Fibroblast of pulmonary artery (primary cell): ENCODE results near the gene RCBTB2.

Experiments used
- DNase-seq: peaks from one replicate; pipeline ENCODE4 v3.0.0-alpha.2; 2010; ENCODE audit warnings: low read depth
- H3K4me3 ChIP-seq: replicated peaks from 2 replicates; pipeline ENCODE4 v1.5.1; 2011; ENCODE audit warnings: low read depth, mild to moderate bottlenecking, control low read depth, low read length, moderate library complexity
- CTCF ChIP-seq: IDR thresholded peaks from 2 replicates; pipeline ENCODE4 v1.5.1; 2011; ENCODE audit warnings: mild to moderate bottlenecking, control low read depth, low read length, inconsistent platforms; ENCODE audit errors: missing control alignments

The RCBTB2 gene

GRCh38 chr13:48570216-48570828, 37.4 kb upstream of the RCBTB2 start:
- TF ChIP-seq CTCF = no peak
- H3K4me3 ChIP-seq = no peak overlapping the region
- DNase-seq = no peak

- H3K4me3 ChIP-seq = no peak overlapping the region
- DNase-seq = no peak
- no peak for TF ChIP-seq CTCF
These were observed 36.3 kb upstream of the RCBTB2 start for GRCh38 chr13:48569104-48569666.

DNA sequence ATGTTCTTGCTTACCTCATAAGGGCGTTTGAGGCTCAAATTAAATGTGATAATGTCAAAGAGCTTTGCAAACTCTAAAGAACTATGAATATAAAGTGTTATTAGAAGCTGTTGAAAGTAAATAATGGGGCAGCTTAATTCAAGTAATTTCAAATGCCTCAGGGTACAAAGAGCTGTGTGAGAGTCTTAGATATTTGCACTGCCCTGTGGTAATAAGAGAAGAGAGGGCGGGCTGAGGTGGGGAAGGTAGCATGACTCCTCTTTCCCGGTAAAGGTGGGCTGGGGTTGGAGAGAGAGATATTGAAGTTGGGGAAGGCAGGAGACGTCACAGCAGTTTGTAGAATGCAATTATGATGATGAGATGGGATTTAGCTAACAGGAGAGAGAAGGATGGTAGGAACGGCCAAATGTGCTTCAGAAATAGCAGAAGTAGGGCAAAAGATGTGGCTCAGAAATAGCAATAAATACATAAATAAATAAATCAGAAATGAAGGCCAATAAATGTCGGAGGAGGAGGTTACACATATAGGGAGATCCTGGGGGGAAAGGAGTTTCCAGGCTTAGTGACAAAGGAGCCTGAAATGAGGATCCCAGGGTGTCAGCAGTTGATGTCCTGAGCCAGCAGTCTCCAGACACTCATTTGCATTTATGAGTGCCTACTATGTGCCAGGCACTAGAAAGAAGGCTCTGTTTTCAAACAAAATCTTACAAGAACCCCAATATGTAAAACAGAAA, 35.7 kb upstream of the RCBTB2 start:
- no peak overlapping the region for H3K4me3 ChIP-seq
- DNase-seq = no peak
- TF ChIP-seq CTCF = no peak

DNA sequence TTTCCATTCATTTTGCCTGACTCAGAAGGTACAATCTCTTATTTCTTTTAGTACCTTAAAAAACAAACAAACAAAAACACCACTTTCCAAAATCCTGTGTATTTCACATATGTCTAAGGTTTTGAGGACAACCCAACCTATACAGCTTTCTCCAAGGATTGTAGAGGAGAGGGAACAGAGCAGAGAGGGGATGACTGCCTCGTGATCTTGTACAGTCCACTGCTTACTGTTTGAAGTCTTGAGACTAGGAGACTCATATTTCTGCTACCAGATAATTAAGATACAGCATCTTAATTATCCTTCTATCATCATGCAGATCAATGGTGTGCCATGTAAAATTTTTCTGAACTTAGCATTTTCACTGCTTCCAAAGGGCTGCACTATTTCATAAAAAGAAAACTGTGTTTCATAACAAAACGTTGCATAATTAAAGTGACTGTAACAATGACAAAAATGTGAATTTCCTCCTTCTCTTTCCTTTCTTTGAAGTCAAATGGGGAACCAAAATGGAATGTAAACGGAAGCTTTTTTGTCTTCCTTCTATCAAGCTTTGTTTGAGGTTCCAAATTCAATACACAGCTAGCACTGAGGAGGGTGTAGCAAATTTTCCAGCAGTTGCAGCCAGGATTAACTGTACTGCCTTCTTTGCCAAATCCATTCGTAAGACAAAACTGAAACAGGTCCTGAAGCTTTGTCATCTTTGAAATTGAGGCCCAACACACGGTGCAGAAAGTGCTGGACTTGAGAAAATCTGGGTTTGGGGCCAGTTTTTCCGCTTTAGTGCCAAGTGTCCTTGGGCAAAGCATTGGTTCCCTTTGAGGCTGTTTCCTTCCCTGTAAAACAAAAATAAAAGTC, 34.9 kb upstream of the RCBTB2 start:
- peak; percentile 65 for DNase-seq
- no peak for TF ChIP-seq CTCF
- no peak overlapping the region for H3K4me3 ChIP-seq

DNA sequence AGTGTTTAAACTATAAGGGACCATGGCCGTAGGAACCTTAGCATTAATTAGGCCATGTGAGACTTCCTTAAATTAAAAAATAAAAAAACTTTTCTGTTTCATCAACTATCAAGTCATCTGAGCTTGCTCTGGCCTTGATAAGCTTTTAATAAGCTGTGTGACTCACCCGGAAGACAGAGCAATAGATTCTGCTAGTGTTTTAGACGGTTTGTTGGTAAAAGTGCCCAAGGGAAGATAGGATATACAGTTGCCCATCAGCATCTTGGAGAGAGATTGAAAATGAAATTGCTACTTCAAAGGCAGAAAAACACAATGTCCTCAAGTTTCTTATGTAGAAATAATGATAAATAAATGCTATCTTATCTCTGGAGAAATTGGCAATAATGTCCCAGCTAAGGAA, 31.2 kb upstream of the RCBTB2 start:
- no peak for TF ChIP-seq CTCF
- DNase-seq = no peak
- H3K4me3 ChIP-seq = no peak overlapping the region

DNA sequence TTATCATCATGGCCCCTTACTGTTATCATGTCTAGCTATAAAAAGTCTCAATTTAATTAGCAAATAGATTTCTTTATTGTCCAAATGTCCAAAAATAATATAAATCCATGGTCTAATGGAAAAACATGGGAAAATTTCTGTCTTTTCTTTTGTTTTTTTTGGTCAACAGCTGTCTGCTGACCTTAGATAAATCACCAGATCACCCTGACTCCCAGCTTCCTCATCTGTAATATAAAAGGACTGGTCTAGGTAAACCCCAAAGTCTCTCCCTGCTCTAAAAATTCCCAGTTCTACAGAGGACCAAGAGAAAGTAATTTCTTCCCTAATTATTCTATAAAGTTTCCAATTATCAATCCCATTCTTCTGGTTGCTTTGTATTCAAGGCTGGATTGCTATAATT, 30.7 kb upstream of the RCBTB2 start:
- DNase-seq = no peak
- no peak overlapping the region for H3K4me3 ChIP-seq
- no peak for TF ChIP-seq CTCF
